HepG2 (cell line): ENCODE measurements around the gene HRC. TPM values are rescaled to one million over a fixed set of nuclear protein-coding genes. Genes with fewer than 3 reads are reported as not detected.
A peak's percentile ranks its signal among the peaks of the same experiment; 100 is the strongest.

Experiments
- ASH2L ChIP-seq: fragments of 300-600, 200-600 bp; sonication (generic); IDR thresholded peaks from 2 replicates; pipeline ENCODE4 v1.7.0; 2017; ENCODE audit warnings: low read depth, mild to moderate bottlenecking, moderate library complexity, mixed read lengths, low read length; ENCODE audit not compliant: insufficient read length
- GTF3A ChIP-seq: sonication (generic); formaldehyde crosslinking; conservative IDR thresholded peaks from 2 replicates; pipeline ENCODE4 v1.4.0; 2020; ENCODE audit warnings: mild to moderate bottlenecking, missing genetic modification reagents
- HOXA7 ChIP-seq: sonication (generic); formaldehyde crosslinking; IDR thresholded peaks from 2 replicates; pipeline ENCODE4 v1.8.1; 2022; ENCODE audit warnings: mild to moderate bottlenecking, missing genetic modification reagents, moderate library complexity
- KMT2B ChIP-seq: IDR thresholded peaks from 2 replicates; pipeline ENCODE4 v1.6.1; 2016; ENCODE audit warnings: missing genetic modification reagents, missing compliant biosample characterization
- MAFK ChIP-seq, 2 experiments: IDR thresholded peaks in 1 of 2; conservative IDR thresholded peaks in 1 of 2; 2 replicates each; pipeline ENCODE4 v1.6.1; 2011; ENCODE audit warnings: improper control_type of control experiment in 2 of 2, low read length in 2 of 2
- MTF2 ChIP-seq: sonication (generic); formaldehyde crosslinking; IDR thresholded peaks from 2 replicates; pipeline ENCODE4 v1.5.0; 2020; ENCODE audit warnings: missing genetic modification reagents, borderline replicate concordance
- NR1H2 ChIP-seq: sonication (generic); formaldehyde crosslinking; IDR thresholded peaks from 2 replicates; pipeline ENCODE4 v1.8.1; 2022; ENCODE audit warnings: low read depth, missing genetic modification reagents, borderline replicate concordance
- PCBP2 ChIP-seq: fragments of 200-400 bp; formaldehyde crosslinking; optimal IDR thresholded peaks from 2 replicates; pipeline ENCODE3; 2018; ENCODE audit warnings: low read length, low read depth; ENCODE audit not compliant: poor library complexity, severe bottlenecking
- PHF8 ChIP-seq: sonication (generic); formaldehyde crosslinking; IDR thresholded peaks from 2 replicates; pipeline ENCODE4 v1.5.0; 2020; ENCODE audit warnings: missing genetic modification reagents
- PRPF4 ChIP-seq: fragments of 200-400 bp; formaldehyde crosslinking; IDR thresholded peaks from 2 replicates; pipeline ENCODE4 v1.6.1; 2016; ENCODE audit warnings: low read length, low read depth; ENCODE audit not compliant: poor library complexity, severe bottlenecking
- RBM39 ChIP-seq: fragments of 200-400 bp; formaldehyde crosslinking; IDR thresholded peaks from one replicate; pipeline ENCODE4 v1.6.1; 2018; ENCODE audit warnings: antibody characterized with exemption, mild to moderate bottlenecking, low read depth, low read length; ENCODE audit not compliant: poor library complexity, severe bottlenecking
- RFXAP ChIP-seq: sonication (generic); formaldehyde crosslinking; IDR thresholded peaks from 2 replicates; pipeline ENCODE4 v1.4.0; 2020; ENCODE audit warnings: missing genetic modification reagents, borderline replicate concordance
- ZFP36 ChIP-seq: fragments of 150-350 bp; IDR thresholded peaks from 2 replicates; pipeline ENCODE4 v1.6.1; 2018; ENCODE audit warnings: borderline replicate concordance, low read length, low read depth; ENCODE audit not compliant: partially characterized antibody
- ZNF205 ChIP-seq: IDR thresholded peaks from 2 replicates; pipeline ENCODE4 v1.6.1; 2018; ENCODE audit warnings: missing biosample characterization, missing genetic modification reagents
- ZNF235 ChIP-seq: sonication (generic); formaldehyde crosslinking; IDR thresholded peaks from 2 replicates; pipeline ENCODE4 v1.8.1; 2023; ENCODE audit warnings: mild to moderate bottlenecking, missing genetic modification reagents, borderline replicate concordance
- ZNF296 ChIP-seq: sonication (generic); formaldehyde crosslinking; conservative IDR thresholded peaks from 2 replicates; pipeline ENCODE4 v1.5.0; 2020; ENCODE audit warnings: mild to moderate bottlenecking, missing genetic modification reagents
- polyA plus RNA-seq, 8 experiments: library from polyadenylated mRNA; depleted of rRNA in 3 of 8; stranded (reverse) in 7 of 8; unstranded in 1 of 8; fragments of >200 nt; fragmentation: Illumina TruSeq in 4 of 8; extraction: Trizol in 4 of 8; gene quantifications; 2 replicates each; pipeline versions ENCODE4 v1.2.1 to v1.2.3, GENCODE V29; 2011 to 2016; ENCODE audit warnings: low read depth in 4 of 8, missing spikeins in 1 of 8, mixed read lengths in 1 of 8; ENCODE audit not compliant: insufficient read depth in 1 of 8
- total RNA-seq, 5 experiments: library from RNA; depleted of rRNA; stranded (reverse); fragments of >200 nt; fragmentation: Illumina TruSeq; extraction: Trizol; gene quantifications; 2 replicates each; pipeline ENCODE4 v1.2.3, GENCODE V29; 2016; ENCODE audit warnings: low read depth in 1 of 5
- TF ChIP-seq, protein P1 (sequence below): sonication (generic); formaldehyde crosslinking; conservative IDR thresholded peaks from 2 replicates; pipeline ENCODE4 v1.4.0; 2020; ENCODE audit warnings: mild to moderate bottlenecking, missing genetic modification reagents, moderate library complexity
- TF ChIP-seq, protein P2 (sequence below): sonication (generic); formaldehyde crosslinking; IDR thresholded peaks from 2 replicates; pipeline ENCODE4 v1.5.0; 2020; ENCODE audit warnings: missing genetic modification reagents
- TF ChIP-seq, protein P3 (sequence below): sonication (generic); formaldehyde crosslinking; IDR thresholded peaks from 2 replicates; pipeline ENCODE4 v1.8.0; 2022; ENCODE audit warnings: missing genetic modification reagents, mild to moderate bottlenecking, borderline replicate concordance
- TF ChIP-seq, protein P4 (sequence below): sonication (generic); formaldehyde crosslinking; IDR thresholded peaks from 2 replicates; pipeline ENCODE4 v1.5.1; 2020; ENCODE audit warnings: mild to moderate bottlenecking, missing genetic modification reagents, moderate library complexity

The HRC gene
- total and polyA plus RNA-seq, 2 of the 13 experiments (the other 11 are each of a cell fraction or from before 2014, with no cell fraction given): 3.6 to 15.4 TPM

DNA sequence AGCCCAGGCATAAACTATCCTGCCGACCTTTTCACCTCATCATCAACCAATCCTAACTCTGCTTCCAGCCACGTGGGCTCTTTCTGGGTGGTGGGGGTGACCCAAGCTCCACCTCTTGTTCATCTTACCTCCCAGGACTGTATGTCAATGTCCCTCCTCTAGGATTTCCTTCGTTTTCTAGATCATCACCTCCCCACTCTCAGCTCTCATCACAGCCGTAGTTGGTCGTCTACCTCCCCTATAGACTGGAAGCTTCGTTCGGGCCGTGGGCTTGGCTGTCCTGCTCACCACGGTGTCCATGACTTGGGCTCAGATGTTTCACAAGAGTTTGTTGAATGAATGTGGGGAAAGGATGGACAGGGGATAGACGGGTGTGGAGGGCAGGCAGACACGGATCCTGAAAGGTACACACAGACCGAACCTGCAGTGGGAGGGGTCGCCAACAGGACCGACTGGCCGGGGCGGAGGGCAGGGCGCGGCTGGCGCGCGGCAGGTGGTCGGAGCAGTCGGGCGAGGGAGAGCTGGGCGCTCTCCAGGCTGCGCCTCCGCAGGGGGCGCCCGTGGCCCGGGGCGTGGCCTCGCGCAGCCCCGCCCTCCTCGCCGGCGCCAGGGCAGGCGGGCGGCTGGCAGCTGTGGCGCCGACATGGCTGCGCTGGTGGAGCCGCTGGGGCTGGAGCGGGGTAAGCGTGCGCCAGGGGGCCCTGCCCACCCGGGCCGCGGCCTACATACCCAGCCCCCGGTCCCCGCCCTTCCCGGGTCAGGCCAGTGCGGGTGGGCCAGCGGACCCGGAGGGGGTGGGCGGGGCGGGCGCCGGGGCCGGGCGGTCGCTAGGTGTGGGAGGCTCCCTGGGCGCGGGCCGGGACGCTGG is 41.2 kb downstream of the HRC start, which contains the start of gene LIN7B (continued):
- no peak for TF ChIP-seq PCBP2
- TF ChIP-seq, protein P1, sequence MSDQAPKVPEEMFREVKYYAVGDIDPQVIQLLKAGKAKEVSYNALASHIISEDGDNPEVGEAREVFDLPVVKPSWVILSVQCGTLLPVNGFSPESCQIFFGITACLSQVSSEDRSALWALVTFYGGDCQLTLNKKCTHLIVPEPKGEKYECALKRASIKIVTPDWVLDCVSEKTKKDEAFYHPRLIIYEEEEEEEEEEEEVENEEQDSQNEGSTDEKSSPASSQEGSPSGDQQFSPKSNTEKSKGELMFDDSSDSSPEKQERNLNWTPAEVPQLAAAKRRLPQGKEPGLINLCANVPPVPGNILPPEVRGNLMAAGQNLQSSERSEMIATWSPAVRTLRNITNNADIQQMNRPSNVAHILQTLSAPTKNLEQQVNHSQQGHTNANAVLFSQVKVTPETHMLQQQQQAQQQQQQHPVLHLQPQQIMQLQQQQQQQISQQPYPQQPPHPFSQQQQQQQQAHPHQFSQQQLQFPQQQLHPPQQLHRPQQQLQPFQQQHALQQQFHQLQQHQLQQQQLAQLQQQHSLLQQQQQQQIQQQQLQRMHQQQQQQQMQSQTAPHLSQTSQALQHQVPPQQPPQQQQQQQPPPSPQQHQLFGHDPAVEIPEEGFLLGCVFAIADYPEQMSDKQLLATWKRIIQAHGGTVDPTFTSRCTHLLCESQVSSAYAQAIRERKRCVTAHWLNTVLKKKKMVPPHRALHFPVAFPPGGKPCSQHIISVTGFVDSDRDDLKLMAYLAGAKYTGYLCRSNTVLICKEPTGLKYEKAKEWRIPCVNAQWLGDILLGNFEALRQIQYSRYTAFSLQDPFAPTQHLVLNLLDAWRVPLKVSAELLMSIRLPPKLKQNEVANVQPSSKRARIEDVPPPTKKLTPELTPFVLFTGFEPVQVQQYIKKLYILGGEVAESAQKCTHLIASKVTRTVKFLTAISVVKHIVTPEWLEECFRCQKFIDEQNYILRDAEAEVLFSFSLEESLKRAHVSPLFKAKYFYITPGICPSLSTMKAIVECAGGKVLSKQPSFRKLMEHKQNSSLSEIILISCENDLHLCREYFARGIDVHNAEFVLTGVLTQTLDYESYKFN: peak; percentile 31; the same call in 1 of the 2 replicates
- TF ChIP-seq PHF8 (CRISPR knock-in tag): 0 out of 2 replicates have a peak, but pooled peaks have one; percentile 21
- TF ChIP-seq ZNF235: no peak
- TF ChIP-seq MTF2 (CRISPR knock-in tag): no peak; the same call in 1 of the 2 replicates
- TF ChIP-seq ASH2L: no peak
- TF ChIP-seq ZFP36: no peak
- no peak for TF ChIP-seq PRPF4
- TF ChIP-seq, protein P2, sequence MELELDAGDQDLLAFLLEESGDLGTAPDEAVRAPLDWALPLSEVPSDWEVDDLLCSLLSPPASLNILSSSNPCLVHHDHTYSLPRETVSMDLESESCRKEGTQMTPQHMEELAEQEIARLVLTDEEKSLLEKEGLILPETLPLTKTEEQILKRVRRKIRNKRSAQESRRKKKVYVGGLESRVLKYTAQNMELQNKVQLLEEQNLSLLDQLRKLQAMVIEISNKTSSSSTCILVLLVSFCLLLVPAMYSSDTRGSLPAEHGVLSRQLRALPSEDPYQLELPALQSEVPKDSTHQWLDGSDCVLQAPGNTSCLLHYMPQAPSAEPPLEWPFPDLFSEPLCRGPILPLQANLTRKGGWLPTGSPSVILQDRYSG (CRISPR knock-in tag): 0 out of 2 replicates have a peak, but pooled peaks have one; percentile 28
- no peak for TF ChIP-seq RFXAP (CRISPR knock-in tag)
- TF ChIP-seq MAFK (conservative IDR thresholded peaks at IDR 0.05 in 1 of 2, IDR thresholded peaks at IDR 0.05 in 1 of 2; ENCODE audit: low read length in 2 of 2): no peak
- TF ChIP-seq GTF3A (CRISPR knock-in tag): no peak
- TF ChIP-seq, protein P3, sequence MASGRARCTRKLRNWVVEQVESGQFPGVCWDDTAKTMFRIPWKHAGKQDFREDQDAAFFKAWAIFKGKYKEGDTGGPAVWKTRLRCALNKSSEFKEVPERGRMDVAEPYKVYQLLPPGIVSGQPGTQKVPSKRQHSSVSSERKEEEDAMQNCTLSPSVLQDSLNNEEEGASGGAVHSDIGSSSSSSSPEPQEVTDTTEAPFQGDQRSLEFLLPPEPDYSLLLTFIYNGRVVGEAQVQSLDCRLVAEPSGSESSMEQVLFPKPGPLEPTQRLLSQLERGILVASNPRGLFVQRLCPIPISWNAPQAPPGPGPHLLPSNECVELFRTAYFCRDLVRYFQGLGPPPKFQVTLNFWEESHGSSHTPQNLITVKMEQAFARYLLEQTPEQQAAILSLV (CRISPR knock-in tag): no peak; the same call in 1 of the 2 replicates
- no peak; the same call in 1 of the 2 replicates for TF ChIP-seq KMT2B (CRISPR knock-in tag)
- TF ChIP-seq NR1H2 (CRISPR knock-in tag): no peak
- TF ChIP-seq RBM39: no peak
- no peak for TF ChIP-seq ZNF296
- TF ChIP-seq ZNF205: peak; percentile 41; the same call in 1 of the 2 replicates
- TF ChIP-seq, protein P4, sequence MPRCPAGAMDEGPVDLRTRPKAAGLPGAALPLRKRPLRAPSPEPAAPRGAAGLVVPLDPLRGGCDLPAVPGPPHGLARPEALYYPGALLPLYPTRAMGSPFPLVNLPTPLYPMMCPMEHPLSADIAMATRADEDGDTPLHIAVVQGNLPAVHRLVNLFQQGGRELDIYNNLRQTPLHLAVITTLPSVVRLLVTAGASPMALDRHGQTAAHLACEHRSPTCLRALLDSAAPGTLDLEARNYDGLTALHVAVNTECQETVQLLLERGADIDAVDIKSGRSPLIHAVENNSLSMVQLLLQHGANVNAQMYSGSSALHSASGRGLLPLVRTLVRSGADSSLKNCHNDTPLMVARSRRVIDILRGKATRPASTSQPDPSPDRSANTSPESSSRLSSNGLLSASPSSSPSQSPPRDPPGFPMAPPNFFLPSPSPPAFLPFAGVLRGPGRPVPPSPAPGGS: no peak; the same call in none of the 2 replicates
- TF ChIP-seq HOXA7 (CRISPR knock-in tag): no peak
